Ecto neural progenitor cell (in vitro differentiated cells): ENCODE results near the gene FBN1.

ENCODE experiments used
- DNase-seq: peaks from one replicate; pipeline ENCODE4 v3.0.0-alpha.2; 2018; ENCODE audit warnings: low spot score

FBN1 gene

GRCh38 chr15:48622237-48622636 lies 23.3 kb downstream of the FBN1 start:
- DNase-seq: no peak

- no peak for DNase-seq
Measured at GRCh38 chr15:48619446-48619845, 26.1 kb downstream of the FBN1 start.

- no peak for DNase-seq
Measured at GRCh38 chr15:48617619-48618018, 27.9 kb downstream of the FBN1 start.

GRCh38 chr15:48616216-48616615 lies 29.3 kb downstream of the FBN1 start:
- DNase-seq: no peak

DNA sequence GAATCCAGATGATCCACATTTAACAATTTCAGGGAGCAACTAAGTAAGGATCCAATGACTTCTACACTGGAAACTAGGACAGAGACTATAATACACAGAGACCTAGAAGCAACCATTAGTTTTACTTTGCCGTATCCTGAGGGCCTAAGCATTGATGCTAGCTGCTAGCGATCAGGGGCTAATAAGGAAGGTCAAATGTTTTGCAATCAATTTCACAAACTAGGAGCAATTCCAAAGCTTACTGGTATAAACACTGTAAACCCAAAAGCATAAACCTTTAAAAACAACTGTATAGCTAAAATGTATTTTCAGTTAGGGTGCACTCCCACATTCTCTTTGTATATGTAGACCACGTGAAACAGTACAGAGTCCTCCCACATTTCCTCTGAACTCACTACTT lies 31.5 kb downstream of the FBN1 start:
- DNase-seq: no peak

GRCh38 chr15:48609486-48609885 lies 36.0 kb downstream of the FBN1 start:
- no peak for DNase-seq

- DNase-seq: no peak
Measured at GRCh38 chr15:48607846-48608245, 37.7 kb downstream of the FBN1 start.

DNA sequence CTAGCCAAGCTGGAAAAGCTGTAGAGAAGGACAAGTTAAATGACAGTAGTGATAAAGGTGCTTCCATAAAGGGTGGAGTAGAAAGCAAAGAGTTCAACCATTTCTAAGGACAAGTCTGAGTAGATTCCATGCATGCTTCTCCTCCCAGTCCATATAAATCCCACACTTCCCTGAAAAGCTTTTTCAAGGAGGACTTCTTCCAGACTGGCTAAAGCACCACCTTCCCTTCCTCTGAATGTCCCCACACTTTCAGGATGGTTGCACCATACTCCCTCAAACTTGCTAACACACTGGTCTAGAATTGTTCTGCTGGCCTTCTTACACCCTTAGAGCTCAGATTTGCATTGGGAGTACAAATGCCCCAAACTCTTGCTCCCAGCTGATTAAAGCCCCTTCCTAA lies 40.9 kb downstream of the FBN1 start:
- no peak for DNase-seq

GRCh38 chr15:48603922-48604321 lies 41.6 kb downstream of the FBN1 start:
- DNase-seq: no peak

DNA sequence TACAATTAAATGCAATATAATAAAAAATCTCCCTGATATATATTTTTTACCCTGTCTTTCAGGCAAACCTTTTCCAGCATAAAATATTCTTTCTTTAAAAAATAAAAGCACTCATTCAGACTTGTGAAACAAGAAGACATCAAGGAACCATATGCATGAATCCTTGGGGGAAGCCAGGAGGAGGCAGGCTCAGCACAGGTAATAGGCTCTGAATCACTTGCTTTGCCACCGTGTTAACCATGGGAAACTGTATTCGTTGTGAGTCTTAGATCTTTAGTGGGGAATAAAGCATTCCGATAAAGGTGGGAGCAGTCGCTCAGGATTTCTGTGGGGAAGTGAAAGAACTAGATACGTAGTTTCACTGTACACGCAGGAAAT lies 42.4 kb downstream of the FBN1 start:
- no peak for DNase-seq

DNA sequence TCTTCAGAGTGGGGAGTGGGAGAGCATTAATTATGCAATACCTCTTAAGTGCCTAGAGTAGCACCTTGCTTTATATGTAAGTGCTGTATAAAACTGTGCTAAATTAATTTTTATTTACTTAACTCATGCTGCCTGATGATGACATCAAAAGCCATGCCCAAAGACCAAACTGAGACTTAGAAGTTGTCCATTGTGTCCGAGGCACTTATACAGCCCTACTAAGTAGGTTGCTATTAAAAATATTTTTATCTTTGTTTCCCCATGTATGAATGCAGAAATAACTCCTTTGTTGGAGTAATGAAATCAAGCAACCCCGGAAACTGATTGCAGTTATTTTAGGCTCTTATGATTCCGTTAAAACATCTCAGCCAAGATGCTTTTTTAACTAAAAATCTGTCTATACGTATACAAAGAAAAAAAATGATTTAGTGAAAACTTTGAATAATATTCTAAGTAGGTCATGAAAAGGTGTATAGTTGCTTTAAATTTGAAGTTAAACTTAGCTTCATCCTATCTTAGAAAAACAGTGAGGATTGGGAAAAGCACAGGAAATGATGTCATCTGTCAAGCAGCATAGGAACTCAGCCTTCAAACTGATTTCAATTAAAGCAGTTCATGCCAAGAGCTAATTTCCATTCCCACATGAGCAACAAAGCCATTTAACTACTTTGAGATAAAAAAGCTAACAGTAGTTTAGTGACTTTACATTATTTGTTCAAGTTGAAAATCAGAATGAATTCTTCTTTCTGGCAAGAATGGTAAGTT lies 43.0 kb downstream of the FBN1 start:
- DNase-seq: no peak

GRCh38 chr15:48601095-48601494 lies 44.4 kb downstream of the FBN1 start:
- DNase-seq: no peak

- DNase-seq: no peak
Measured at GRCh38 chr15:48596841-48597240, 48.7 kb downstream of the FBN1 start.

- no peak for DNase-seq
Measured at GRCh38 chr15:48596415-48596814, 49.1 kb downstream of the FBN1 start.

GRCh38 chr15:48595981-48596380 lies 49.5 kb downstream of the FBN1 start:
- DNase-seq: no peak

DNA sequence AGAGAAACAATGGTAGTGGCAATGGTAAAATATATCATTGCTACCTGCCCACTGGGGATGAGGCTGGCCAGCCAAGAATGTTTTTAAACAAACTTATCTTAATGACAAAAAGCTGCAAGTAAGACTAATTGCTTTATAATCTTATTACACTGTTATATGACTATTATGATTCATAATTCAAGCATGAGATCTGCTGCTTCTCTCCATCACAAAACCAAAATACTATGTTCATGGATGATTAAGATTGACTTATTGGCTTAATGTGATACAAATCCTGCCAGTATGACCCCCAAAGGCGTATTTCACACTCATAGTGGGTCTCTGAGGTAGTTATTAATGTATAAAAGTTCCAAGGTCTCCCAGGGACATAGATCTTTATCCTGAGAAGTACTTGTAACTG lies 52.6 kb downstream of the FBN1 start:
- DNase-seq: no peak

DNA sequence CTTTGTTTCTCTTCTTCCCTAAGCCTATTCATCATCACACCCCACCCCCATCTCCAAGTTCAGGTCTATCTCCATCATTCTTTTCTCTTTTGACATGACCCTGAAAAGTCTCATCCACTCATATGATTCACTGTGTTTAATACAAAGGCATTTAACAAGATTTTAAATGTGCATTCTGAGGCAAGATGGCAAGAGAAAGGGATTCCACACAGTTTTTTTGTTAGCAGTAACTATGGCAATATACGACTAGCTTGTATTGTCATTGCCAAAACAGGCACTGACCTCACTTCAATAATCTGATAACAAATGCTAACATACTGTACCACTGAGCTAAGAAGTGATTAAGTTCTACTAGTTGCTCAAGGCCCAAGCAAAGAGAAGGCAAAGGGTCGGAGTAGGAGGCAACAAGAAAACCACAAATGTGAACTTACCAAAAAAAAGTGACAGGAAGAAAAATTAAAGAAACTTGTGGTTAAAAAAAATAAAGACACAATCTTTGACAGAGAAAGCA lies 53.2 kb downstream of the FBN1 start:
- no peak for DNase-seq

DNA sequence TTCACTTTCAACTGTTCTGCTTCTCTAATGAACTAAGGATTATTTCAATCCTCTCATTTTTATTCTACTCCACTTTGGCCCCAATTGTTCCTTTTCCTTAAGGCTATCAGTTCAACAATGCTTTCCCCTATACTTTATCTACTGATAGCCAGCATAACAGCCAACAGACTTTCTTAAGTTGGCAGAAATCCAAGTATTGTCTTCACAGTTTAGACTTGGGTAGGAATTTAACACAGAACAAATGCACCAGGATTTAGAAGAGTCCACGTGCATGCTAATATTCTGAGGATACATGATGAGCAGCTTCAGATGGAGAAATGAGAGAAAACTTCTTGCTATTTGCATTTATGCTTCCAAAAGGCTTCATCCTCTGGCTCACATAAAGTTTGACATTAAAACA lies 54.8 kb downstream of the FBN1 start:
- no peak for DNase-seq

GRCh38 chr15:48584812-48585563 lies 60.5 kb downstream of the FBN1 start:
- no peak for DNase-seq

GRCh38 chr15:48584090-48584811 lies 61.3 kb downstream of the FBN1 start:
- DNase-seq: no peak

- DNase-seq: no peak
Measured at GRCh38 chr15:48582452-48583247, 62.9 kb downstream of the FBN1 start.

GRCh38 chr15:48581219-48581618 lies 64.3 kb downstream of the FBN1 start:
- DNase-seq: no peak
